NCI-H226 (cell line): ENCODE results near the gene GUCY1A2.
"Not testable (repeated sequence)": the region's sequence is repeated elsewhere in the genome, so short reads cannot be mapped to it uniquely, and the experiment has no call there.

ENCODE experiments used
- DNase-seq: peaks from one replicate; pipeline ENCODE4 v3.0.0-alpha.2; 2015

The GUCY1A2 gene

DNA sequence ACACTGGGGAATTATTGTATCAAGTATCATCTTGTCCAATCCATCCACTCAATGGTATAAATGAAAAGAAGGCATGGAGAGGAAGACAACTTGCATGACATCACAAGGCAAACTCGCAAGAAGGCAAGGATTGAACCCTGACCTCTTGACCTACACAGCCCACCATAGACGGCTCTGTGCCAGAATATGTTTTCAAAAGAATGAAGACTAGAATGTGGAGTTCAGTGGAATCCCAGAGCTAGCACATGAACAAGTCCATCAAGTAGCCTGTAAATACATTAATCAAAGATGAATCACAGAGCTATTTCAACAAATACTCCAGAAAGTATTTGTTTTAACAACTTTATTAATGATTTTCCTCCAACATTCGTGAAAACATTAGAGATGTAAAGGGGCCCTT lies 189.7 kb downstream of the GUCY1A2 start:
- peak; percentile 62 for DNase-seq

DNA sequence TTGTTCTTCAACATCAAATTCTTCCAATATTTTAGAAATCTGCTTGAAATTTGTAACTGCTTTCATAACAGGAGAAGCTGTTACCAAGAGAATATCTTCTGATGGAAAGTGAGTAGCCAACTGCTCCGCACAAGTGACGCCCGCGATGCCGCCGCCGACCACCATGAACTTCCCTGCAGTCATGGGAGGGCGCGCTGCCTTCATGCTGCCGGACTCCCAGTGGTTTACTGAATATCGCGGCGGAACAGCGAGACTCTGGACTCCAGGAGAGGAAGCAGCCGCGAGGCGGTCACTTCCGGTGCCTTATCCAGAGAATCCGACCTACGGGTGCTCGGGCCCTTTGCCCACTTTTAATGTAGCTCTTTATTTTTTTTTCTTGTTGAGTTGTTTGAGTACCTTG lies 190.6 kb downstream of the GUCY1A2 start:
- no peak for DNase-seq

DNA sequence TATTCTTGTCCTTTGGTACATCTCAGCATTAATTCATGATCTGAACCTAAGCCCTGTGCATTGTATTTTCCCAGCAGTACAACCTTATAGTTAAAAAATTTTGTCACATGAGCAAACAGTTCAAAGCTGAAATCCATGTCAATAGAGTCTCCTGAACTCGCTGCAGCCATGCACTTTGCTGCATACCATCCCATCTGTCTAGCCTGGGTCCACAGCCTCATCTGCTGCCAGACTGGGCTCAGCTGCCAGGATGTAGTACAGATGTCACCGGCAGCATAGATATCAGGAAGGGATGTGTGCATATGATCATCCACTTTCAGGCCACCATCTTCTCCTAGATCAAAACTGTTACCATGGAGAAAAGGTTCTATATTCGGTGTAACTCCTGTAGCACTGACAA lies 191.7 kb downstream of the GUCY1A2 start:
- DNase-seq: not testable (repeated sequence)

DNA sequence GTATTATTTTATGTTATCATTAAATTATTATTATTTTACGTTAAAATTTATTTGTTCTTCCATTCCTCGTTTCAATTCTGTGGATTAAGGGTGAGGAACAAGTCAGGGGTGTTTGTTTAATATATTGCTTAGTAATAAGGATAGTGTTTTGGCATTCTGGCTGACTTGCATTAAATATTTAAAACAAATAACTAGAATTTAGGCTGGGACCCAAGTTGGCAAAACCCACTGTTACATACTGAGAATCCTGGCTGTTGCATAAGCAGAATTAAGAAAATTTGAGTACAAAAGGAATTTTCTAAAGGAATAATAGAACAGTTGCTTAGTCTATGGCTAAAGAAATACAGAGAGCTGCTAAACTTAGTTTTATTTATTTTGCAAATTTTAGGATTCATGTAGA lies 196.4 kb downstream of the GUCY1A2 start:
- no peak for DNase-seq

DNA sequence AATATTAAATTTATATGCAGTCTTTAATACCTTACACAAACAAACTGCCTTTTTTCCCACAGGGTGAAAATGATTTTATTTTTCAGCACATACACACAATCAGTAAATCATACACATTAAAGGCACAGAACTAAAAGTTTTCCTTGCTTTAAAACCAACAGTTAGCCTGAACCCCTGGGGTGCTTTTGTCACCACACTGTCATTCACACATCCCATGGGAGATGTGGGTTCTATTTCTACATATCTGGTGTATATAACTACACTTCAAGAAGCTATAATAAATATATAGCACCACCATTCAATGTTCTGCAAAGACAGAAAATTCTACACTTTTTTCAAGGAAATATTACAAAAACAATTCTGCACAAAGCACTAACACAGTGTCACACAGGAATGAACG lies 197.0 kb downstream of the GUCY1A2 start:
- no peak for DNase-seq

DNA sequence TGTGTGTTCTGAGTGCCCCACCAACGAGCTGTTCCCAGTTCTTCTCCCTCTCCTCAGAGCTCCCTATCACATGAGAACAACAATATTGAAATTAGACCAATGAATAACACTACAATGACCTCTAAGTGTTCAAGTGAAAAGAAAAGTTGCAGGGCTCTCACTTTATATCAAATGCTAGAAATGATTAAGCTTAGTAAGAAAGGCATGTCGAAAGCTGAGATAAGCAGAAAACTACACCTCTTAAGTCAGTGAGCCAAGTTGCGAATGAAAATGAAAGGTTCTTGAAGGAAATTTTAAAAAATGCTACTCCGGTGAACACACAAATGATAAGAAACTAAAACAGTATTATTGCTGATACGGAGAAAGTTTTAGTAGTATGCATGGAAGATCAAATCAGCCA lies 199.8 kb downstream of the GUCY1A2 start:
- DNase-seq: no peak

DNA sequence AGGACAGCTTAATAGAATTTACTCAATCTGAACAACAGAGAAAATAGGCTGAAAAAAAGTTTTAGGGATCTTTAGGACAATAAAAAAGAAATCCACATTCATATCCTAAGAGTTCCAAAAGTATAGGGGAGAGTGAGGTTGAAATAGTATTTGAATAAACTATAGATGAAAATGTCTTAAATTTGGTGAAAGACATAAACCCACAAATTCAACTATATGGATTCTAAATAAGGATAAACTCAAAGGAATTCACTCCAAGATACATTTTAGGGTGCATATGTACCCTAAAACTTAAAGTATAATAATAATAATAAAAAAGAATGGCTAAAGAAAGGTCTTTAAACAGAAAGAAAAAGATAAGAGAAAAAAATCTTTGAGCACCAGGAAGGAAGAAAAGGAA lies 203.1 kb downstream of the GUCY1A2 start:
- DNase-seq: no peak

DNA sequence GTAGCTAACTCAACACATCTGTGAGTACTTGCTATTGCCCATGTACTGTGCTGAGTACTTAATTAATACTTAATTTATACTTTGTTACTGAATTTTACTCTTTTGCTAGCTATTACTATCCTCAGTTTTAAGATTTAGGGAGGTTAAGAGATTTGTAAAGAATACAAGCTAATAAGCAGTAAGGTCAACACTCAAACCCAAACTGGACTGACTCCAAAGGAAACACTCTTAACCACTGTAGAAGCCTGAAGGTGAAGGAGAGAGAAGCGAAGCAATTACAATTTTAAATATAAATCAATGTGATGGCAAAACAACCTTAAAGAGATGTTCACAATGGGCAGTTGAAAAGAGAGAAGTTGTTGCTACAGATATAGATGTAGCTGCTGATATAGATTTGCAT lies 204.5 kb downstream of the GUCY1A2 start:
- no peak for DNase-seq

DNA sequence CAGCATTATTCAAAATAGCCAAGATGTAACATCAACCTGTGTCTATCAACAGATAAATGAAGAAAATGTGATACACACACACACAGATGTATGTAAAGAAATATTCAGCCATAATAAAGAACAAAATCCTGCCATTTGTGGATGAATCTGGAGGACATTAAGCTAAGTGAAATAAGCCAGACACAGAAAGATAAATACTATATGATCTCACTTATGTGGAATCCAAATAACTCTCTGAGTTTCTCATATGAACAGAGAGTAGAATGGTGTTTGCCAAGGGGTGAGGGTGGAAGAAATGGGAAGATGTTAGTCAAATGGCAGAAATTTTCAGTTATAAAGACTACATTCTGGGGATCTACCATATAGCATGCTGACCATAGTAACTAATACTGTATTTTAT lies 224.2 kb downstream of the GUCY1A2 start:
- DNase-seq: peak; percentile 35

DNA sequence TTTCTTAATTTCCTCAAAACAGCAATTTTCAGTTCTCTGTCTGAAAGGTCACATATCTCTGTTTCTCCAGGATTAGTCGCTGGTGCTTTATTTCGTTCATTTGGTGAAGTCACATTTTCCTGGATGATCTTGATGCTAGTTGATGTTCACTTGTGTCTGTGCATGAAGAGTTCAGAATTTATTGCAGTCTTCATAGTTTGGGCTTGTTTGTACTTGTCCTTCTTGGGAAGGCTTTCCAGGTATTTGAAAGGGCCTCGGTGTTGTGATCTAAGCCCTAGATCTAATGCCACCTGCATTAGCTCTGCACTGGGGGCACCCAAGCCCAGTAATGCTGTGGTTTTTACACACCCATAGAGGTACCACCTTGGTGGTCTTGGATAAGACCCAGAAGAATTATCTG lies 228.9 kb downstream of the GUCY1A2 start:
- DNase-seq: no peak

DNA sequence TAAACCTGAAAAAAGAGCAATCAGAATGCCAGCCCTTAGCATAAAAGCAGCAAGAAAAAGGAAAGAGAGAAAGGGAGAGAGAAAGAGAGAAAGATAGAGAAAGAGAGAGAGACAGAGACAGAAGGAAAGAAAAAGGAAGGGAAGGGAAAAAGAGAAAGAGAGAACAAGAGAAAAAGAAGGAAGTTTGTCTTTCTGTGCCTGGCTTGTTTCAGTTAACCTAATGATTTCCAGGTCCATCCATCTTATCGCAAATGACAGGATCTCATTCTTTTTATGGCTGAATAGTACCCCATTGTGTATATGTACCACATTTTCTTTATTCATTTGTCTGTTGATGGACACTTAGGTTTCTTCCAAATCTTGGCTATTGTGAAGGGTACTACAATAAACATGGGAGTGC lies 230.8 kb downstream of the GUCY1A2 start:
- DNase-seq: no peak

DNA sequence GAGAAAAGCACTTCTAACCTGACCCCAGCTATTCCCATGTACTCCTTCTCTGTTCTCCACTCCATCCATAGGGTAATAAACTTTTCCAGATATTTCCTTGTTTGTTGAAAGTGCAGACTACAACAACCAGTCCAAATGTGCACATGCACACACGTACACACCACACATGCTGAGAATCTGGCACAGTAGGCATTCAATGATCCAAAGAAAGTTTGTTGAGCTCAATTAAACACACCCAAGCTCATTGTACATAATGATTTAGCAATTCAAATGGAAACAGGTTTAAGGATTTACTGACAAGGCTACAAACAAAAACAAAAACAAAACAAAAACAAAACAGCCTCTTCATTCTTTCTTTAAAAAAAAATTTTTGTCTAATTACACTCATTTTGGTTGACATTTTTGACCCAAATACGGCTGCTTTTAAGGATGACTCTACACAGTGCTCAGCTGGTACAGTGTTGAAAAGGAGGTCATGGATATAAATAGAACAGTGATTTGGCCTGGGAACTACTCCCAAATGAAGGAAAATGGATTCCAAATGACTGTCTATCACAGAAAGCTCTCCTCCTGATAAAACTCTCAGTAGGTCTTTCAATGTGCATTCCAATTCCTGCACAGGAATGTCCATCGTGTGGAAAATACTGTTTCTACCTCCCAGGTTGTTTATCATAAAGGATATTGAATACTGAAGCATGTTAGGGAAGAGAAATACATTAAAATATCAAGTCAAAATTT lies 232.2 kb downstream of the GUCY1A2 start:
- peak; percentile 47 for DNase-seq

DNA sequence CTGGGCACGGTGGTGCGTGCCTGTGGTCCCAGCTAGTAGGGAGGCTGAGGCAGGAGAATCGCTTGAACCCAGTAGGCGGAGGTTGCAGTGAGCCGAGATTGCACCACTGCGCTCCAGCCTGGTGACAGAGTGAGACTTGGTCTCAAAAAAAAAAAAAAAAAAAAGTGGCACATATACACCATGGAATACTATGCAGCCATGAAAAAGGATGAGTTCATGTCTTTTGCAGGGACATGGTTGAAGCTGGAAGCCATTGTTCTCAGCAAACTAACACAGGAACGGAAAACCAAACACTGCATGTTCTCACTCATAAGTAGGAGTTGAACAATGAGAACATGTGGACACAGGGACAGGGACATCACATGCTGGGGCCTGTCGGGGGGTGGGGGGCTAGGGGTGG lies 241.0 kb downstream of the GUCY1A2 start:
- not testable (repeated sequence) for DNase-seq

DNA sequence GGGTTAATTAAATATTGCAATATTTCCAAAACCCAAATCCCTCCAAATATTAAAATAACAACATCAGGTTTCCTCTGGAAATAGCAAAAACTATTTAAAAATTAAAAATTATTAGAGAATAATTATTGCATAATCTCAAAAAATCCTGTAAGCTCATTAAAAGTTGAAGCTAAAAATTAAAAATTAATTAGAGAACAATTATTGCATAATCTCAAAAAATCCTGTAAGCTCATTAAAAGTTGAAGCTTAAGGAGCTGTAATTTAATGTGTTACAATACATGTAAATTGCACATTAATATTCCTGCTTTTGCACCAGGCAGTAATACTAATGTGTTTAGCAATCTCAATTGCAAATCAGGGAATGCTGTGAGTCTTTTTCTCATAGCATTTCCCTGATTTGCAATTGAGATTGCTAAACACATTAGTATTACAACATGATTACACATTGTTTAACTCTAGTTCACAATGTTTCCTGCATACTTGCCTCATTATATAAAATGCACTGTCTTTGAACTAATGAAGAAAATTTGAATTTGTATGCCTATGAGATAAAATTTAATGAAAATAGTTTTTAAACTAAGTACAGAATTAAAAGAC lies 247.7 kb downstream of the GUCY1A2 start:
- DNase-seq: no peak

DNA sequence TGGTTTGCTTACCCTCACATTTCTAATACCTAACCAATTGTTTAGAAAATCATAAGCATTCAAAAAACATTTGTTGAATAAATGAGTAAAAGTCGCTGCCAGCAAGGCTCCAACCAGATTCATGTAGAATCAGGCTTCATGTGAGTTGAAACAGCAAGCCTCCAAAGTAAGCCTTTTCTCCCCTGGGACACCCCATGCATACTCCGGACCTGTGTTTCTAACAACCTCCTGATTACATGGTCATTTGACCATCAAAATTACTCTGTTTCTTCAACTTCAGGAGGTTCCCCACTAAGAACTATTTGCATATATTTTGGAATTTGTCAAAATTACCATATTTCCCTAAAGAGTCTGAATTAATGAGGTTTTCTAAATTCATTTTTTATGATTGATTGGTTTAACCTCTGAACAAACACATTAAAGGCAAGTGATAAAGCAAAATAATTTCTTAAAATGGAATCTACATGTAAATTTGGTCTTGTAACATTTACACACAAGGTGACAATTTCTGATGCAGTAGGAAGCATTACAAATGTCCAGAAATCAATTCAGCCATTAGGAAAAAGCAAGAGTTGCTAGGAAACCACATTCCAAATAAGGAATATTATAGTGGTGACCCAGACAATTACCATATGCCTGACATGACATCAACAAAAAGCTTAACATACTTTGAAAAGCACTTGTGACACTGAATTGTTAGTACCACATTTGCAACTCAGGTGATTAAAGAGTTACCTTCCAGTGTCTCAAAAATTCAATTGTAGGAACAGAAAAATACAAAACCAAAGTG lies 252.6 kb downstream of the GUCY1A2 start:
- DNase-seq: no peak

DNA sequence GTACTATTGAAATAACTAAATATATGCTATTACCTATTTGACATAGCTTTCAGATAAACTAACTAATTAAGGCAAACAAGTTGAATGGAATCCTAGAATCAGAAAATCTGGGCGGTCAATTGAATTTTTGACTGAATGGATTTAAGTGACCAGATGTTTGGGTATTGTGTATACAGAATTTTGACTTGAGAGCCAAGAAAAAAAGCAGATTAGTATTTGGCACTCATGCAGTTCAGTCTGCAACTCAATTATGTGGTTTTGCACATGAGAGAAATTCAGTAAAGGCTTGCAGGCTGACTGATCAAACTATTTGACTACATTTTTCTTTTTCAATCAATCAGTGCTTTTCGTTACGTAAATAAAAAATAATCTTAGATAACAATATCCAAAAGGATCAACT lies 254.8 kb downstream of the GUCY1A2 start:
- DNase-seq: no peak

DNA sequence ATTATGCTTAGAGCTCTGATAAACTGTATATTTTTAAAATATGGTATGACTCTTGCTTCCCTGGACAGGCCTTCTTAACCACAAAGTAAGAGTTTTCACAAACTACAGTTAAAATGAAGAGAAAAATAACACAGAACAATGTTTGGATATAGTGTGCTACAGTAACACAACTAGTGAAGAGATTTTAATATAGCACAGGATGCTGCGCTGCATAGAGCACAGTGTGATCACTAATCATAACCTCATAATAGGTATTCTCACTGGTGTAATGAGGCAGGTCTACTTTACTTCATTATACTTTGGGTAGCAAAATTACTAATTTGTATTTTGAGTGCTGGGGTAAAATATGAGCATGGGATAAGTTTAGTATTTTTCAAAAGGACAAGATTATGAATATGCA lies 256.5 kb downstream of the GUCY1A2 start:
- DNase-seq: no peak

DNA sequence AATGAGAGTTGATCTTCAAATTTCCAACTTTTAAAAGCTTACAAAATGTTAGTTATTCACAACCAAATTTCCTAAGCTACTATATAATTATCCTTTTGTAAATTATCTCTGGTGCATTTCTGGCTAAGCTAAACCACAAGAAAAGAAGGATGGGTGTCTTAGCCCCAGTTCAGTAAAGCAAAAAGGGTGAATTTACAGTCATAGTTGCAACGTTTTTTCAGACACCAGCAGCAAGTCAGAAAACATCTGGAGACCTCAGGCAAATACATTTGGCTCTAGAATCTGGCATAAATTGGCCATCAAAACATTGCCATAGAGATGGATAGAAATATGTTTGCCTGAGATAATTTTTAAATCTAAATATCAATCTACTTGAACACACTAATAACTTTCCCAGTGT lies 257.0 kb downstream of the GUCY1A2 start:
- no peak for DNase-seq

DNA sequence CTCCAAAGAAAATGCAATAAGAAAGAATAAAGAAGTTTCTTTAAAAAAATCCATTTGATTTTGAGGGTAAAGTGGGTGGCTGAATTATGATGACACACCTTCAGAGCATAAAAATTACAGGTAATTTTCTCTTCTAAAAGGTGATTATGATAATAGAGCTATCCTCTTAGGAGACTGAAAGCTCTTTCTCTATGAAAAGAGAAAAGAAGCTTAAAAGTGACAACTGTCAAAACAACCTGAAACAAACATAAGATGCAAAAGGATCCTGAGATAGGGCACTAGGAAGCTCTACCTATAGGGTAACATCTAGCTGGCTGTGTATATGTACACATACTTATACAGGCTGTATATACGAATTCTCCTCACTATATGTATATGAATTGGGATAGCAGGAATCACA lies 270.2 kb downstream of the GUCY1A2 start:
- DNase-seq: no peak

DNA sequence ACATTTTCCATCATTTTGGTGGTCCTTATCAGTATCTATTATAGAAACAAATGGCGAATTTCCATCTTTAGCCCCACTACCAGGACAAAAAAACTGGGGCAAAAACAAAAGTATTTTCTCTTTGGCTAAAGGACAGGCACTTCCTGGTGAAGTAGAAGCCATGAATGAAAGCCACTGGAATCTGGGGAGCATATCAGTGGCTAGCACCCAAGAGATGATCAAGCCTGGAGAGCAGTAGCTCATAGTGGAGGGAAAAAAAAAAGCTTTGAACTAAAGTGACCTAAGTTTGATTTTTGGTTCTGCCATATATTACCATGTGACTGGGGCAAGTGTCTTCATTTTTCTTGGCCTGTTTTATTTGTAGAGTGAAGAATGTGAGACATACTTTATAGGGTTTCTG lies 272.3 kb downstream of the GUCY1A2 start:
- DNase-seq: no peak

DNA sequence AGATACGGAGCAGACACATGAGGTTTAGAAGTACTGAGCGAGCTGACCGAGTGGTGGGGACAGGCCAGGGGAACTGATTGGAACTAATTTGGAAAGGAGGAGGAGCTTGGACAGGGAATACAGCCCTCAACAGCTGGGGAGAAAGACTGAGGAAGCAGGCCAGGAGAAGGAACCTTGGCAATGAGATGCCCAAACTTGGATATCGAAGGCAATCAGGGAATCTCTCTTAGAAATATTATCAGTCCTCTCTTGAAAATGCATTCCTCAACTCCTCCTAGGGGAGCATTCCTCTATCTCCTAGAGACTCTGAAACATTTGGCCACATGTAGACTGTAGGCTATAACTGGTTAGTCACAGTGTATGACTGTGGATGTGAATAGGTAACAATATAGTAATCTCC lies 284.6 kb downstream of the GUCY1A2 start:
- peak; percentile 40 for DNase-seq

DNA sequence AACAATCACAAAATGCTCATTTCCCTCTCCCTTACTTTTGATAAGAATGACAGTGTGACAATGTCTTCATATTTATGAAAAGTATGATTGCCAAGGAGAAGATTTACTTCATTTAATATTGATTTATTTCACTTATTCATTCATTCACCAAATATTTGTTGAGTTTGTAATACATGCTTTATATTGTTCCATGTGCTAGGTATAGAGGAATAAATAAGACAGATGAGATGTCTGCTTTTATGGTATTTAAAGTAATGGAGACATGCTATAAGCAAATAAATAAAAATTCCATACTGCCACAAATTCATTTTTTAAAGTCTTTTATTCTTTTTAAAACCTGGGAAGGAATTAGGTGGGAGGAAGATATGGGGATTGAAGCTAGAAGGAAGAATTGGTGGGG lies 289.4 kb downstream of the GUCY1A2 start:
- DNase-seq: no peak

DNA sequence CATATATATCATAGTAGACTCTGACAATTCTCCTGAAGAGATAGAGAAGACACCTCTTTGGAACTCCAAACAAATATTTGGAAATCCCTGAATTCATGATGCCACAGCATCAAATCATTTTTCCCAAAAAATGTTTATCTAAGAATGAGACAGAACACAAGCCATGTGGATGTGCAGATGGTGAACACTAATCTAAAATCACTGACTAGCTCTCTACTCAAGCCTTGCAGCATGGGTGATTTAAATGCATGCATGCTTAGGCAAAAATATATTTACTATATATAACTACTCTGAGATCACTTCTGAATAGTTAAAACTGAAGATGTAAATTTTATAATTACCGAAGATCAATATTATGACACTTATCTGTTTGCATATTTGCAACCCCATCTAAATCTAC lies 289.9 kb downstream of the GUCY1A2 start:
- no peak for DNase-seq

DNA sequence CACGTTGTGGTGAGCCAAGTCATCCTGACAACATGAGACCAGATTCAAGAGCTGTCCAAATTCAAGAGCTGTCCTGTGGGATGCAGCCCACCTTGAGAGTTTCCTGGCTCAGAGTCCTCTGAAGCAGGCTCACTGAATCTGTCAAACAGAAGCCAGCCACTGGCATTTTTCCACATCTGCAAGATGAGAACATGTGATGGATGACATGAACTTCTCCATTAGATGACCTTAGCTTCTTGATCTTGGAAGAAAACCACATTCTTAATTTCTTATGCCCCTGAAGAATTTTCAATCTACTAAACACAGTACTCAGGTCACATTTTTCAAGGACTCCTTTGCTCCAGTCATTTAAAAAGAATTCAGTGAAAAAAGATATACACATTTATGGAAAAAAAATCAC lies 291.0 kb downstream of the GUCY1A2 start:
- DNase-seq: no peak
